IMR-90 (cell line): ENCODE measurements around the gene UBE2QL1. TPM values are rescaled to one million over a fixed set of nuclear protein-coding genes. Genes with fewer than 3 reads are reported as not detected.

Experiments used
- ATAC-seq: fragments of 200-7000 bp; cut with Tn5 transposase; 2 replicates; pipeline ENCODE4 v1.9.1; 2020; ENCODE audit warnings: low read depth, mild to moderate bottlenecking, moderate library complexity
- BruUV-seq: library from RNA; stranded (reverse); fragments of 400-500 nt; replicated peaks from 2 replicates; lab custom pipeline; 2021; lab: Mats Ljungman, UMichigan
- CTCF ChIA-PET: fragments of 300-600 bp; formaldehyde crosslinking; extraction: SDS; loops from one replicate; lab custom pipeline; 2021; ENCODE audit warnings: antibody characterized with exemption; lab: Yijun Ruan, JAX
- POLR2A ChIA-PET: fragments of 300-600 bp; sonication (Branson Sonifier 250); formaldehyde crosslinking; loops from one replicate; lab custom pipeline; 2022; ENCODE audit warnings: antibody characterized with exemption; ENCODE audit not compliant: unreplicated experiment; lab: Charles Lee
- DNase-seq: peaks from one replicate; pipeline ENCODE4 v3.0.0; 2013
- H2AFZ ChIP-seq: replicated peaks from 2 replicates; pipeline ENCODE3; 2013; ENCODE audit warnings: low read length, mild to moderate bottlenecking; ENCODE audit not compliant: poor library complexity
- H2AK5ac ChIP-seq: 2 replicates; pipeline ENCODE4 v1.6.1; 2013; ENCODE audit warnings: low read depth, low read length, inconsistent platforms
- H2AK9ac ChIP-seq: replicated peaks from 2 replicates; pipeline ENCODE3; 2013; ENCODE audit warnings: mild to moderate bottlenecking, low read depth, low read length, moderate library complexity; ENCODE audit not compliant: poor library complexity
- H2BK120ac ChIP-seq: 2 replicates; pipeline ENCODE4 v1.6.1; 2013; ENCODE audit warnings: low read depth, low read length, inconsistent platforms
- H2BK15ac ChIP-seq: 3 replicates; pipeline ENCODE4 v1.6.1; 2013; ENCODE audit warnings: low read depth, low read length, inconsistent platforms
- H2BK20ac ChIP-seq: 2 replicates; pipeline ENCODE4 v1.6.1; 2013; ENCODE audit warnings: low read depth, mild to moderate bottlenecking, inconsistent platforms, low read length, moderate library complexity
- H2BK5ac ChIP-seq: 2 replicates; pipeline ENCODE4 v1.6.1; 2013; ENCODE audit warnings: mild to moderate bottlenecking, low read depth, low read length, inconsistent platforms; ENCODE audit not compliant: poor library complexity, severe bottlenecking
- H3K14ac ChIP-seq: replicated peaks from 2 replicates; pipeline ENCODE4 v1.6.1; 2013; ENCODE audit warnings: low read depth, low read length, inconsistent platforms
- H3K18ac ChIP-seq: 2 replicates; pipeline ENCODE4 v1.6.1; 2013; ENCODE audit warnings: low read depth, low read length, control low read depth
- H3K23ac ChIP-seq: 2 replicates; pipeline ENCODE4 v1.6.1; 2013; ENCODE audit warnings: low read depth, low read length, inconsistent platforms
- H3K27ac ChIP-seq: 2 replicates; pipeline ENCODE4 v1.5.1; 2013; ENCODE audit warnings: mild to moderate bottlenecking, control low read depth, low read length; ENCODE audit not compliant: insufficient read depth
- H3K27me3 ChIP-seq: 2 replicates; pipeline ENCODE4 v1.6.1; 2013; ENCODE audit warnings: low read length; ENCODE audit not compliant: control insufficient read depth, insufficient read depth
- H3K36me3 ChIP-seq: 2 replicates; pipeline ENCODE4 v1.6.1; 2013; ENCODE audit warnings: low read length, mixed read lengths; ENCODE audit not compliant: control insufficient read depth, insufficient read depth
- H3K4ac ChIP-seq: 2 replicates; pipeline ENCODE4 v1.6.1; 2013; ENCODE audit warnings: low read depth, low read length, inconsistent platforms
- H3K4me1 ChIP-seq: 2 replicates; pipeline ENCODE4 v1.6.1; 2013; ENCODE audit warnings: low read length, mixed read lengths; ENCODE audit not compliant: control insufficient read depth, insufficient read depth
- H3K4me2 ChIP-seq: 2 replicates; pipeline ENCODE4 v1.6.1; 2013; ENCODE audit warnings: low read depth, mild to moderate bottlenecking, control low read depth, low read length, moderate library complexity
- H3K4me3 ChIP-seq: 2 replicates; pipeline ENCODE4 v1.5.1; 2013; ENCODE audit warnings: low read depth, mild to moderate bottlenecking, control low read depth, low read length, moderate library complexity; ENCODE audit not compliant: insufficient read depth
- H3K56ac ChIP-seq: 2 replicates; pipeline ENCODE4 v1.6.1; 2013; ENCODE audit warnings: low read length, inconsistent platforms; ENCODE audit not compliant: insufficient read depth; ENCODE audit errors: extremely low read depth
- H3K79me1 ChIP-seq, 2 experiments: 2 replicates each; pipeline ENCODE4 v1.6.1; 2013; ENCODE audit warnings: low read length in 2 of 2, inconsistent platforms in 1 of 2, low read depth in 1 of 2
- H3K9ac ChIP-seq: 2 replicates; pipeline ENCODE4 v1.6.1; 2013; ENCODE audit warnings: low read depth, low read length, control low read depth
- H3K9me1 ChIP-seq: 2 replicates; pipeline ENCODE4 v1.6.1; 2013; ENCODE audit warnings: low read length, inconsistent platforms; ENCODE audit not compliant: insufficient read depth
- H3K9me3 ChIP-seq: 2 replicates; pipeline ENCODE4 v1.6.1; 2013; ENCODE audit warnings: low read length; ENCODE audit not compliant: control insufficient read depth, insufficient read depth
- H4K20me1 ChIP-seq: 2 replicates; pipeline ENCODE4 v1.6.1; 2013; ENCODE audit warnings: low read length, inconsistent platforms; ENCODE audit not compliant: insufficient read depth
- H4K5ac ChIP-seq: 2 replicates; pipeline ENCODE4 v1.6.1; 2013; ENCODE audit warnings: mild to moderate bottlenecking, low read depth, low read length, control low read depth
- H4K8ac ChIP-seq, 2 experiments: 2 replicates each; pipeline ENCODE4 v1.6.1; 2013; ENCODE audit warnings: low read depth in 2 of 2, low read length in 2 of 2, control low read depth in 1 of 2, inconsistent platforms in 1 of 2
- H4K91ac ChIP-seq: 2 replicates; pipeline ENCODE4 v1.6.1; 2013; ENCODE audit warnings: low read depth, low read length, inconsistent platforms; ENCODE audit not compliant: insufficient read depth
- CEBPB ChIP-seq: IDR thresholded peaks from 2 replicates; pipeline ENCODE4 v1.6.1; 2012; ENCODE audit warnings: low read depth, low read length, improper control_type of control experiment
- MAFK ChIP-seq: IDR thresholded peaks from 2 replicates; pipeline ENCODE4 v1.6.1; 2012; ENCODE audit warnings: low read depth, low read length, improper control_type of control experiment
- RFX5 ChIP-seq: IDR thresholded peaks from 2 replicates; pipeline ENCODE4 v1.8.0; 2012; ENCODE audit warnings: low read depth, mild to moderate bottlenecking, low read length, moderate library complexity
- WGBS, 2 experiments: methylation state at CpG; one replicate each; pipeline versions ENCODE4 v1.1.5 to v1.1.7; 2013; ENCODE audit warnings: missing lambda C conversion rate in 2 of 2; ENCODE audit not compliant: insufficient read length in 1 of 2; ENCODE audit errors: extremely low coverage in 2 of 2; 5-methylcytosine and 5-hydroxymethylcytosine counted together
- dilution Hi-C: fragments of 300-500 bp; cut with HindIII; formaldehyde crosslinking; loops from one replicate; pipeline ENCODE4 v1.14.3; 2018; ENCODE audit warnings: low sequenced_read_pairs; ENCODE audit not compliant: unreplicated experiment
- in situ Hi-C: fragments of 300-500 bp; cut with MboI; formaldehyde crosslinking; loops from 3 replicates; pipeline ENCODE4 v1.14.3; 2019; ENCODE audit warnings: low sequenced_read_pairs, inconsistent platforms, mixed read lengths
- intact Hi-C: fragments of 100-400 bp; cut with micrococcal nuclease; formaldehyde crosslinking; loops from 2 replicates; pipeline ENCODE4 v1.10.0; 2022
- polyA plus RNA-seq, 3 experiments: library from polyadenylated mRNA; depleted of rRNA; stranded (reverse); fragments of >200 nt; gene quantifications; 2 replicates each; pipeline ENCODE4 v1.2.3, GENCODE V29; 2012; ENCODE audit warnings: low replicate concordance in 1 of 3
- total RNA-seq: library from RNA; depleted of rRNA; stranded (reverse); fragments of >200 nt; gene quantifications from 2 replicates; pipeline ENCODE4 v1.2.3, GENCODE V29; 2012

UBE2QL1 gene
- total and polyA plus RNA-seq, 2 of the 4 experiments (the other 2 are of a cell fraction) = not detected

GRCh38 chr5:6408260-6408596, 40.4 kb upstream of the UBE2QL1 start:
- dilution Hi-C loops = no loop called here

More at GRCh38 chr5:6408260-6408596, 40.4 kb upstream of the UBE2QL1 start:
- no peak overlapping the region for H3K9ac ChIP-seq
- H3K27me3 ChIP-seq = peaks cover 2% of the 10 kb centered on the region
- no peak overlapping the region for H3K4me3 ChIP-seq
- POLR2A ChIA-PET = no interaction called here
- in situ Hi-C loops = no loop called here
- no peak overlapping the region for H2AK5ac ChIP-seq
- ATAC-seq = no peak
- H3K4me2 ChIP-seq = no peak overlapping the region
- H2BK20ac ChIP-seq = no peak overlapping the region
- no peaks in the 10 kb centered on the region for H3K4me1 ChIP-seq
- H3K4ac ChIP-seq = no peak overlapping the region
- TF ChIP-seq RFX5 = no peak
- TF ChIP-seq MAFK = no peak
- TF ChIP-seq CEBPB = no peak
- no peak overlapping the region for H3K27ac ChIP-seq
- no peak overlapping the region for H2BK15ac ChIP-seq
- H3K23ac ChIP-seq = no peak overlapping the region
- no peak overlapping the region for H4K5ac ChIP-seq
- H2AK9ac ChIP-seq = no peak overlapping the region
- H4K8ac ChIP-seq = no peak overlapping the region
- no peak overlapping the region for H4K91ac ChIP-seq
- H3K14ac ChIP-seq = no peak overlapping the region
- H3K79me1 ChIP-seq = no peaks in the 10 kb centered on the region
- H3K18ac ChIP-seq = no peak overlapping the region
- WGBS, 2 experiments = no CpG with 5 or more reads among the region's 5 CpGs
- BruUV-seq = no TSS peak
- H3K56ac ChIP-seq = no peak overlapping the region
- H2BK120ac ChIP-seq = no peak overlapping the region
- no peaks in the 10 kb centered on the region for H3K36me3 ChIP-seq
- H4K20me1 ChIP-seq = no peaks in the 10 kb centered on the region
- no peaks in the 10 kb centered on the region for H3K9me1 ChIP-seq
- CTCF ChIA-PET = no interaction called here
- no peak overlapping the region for H2AFZ ChIP-seq
- DNase-seq = no peak
- no peaks in the 10 kb centered on the region for H3K9me3 ChIP-seq
- no peak overlapping the region for H2BK5ac ChIP-seq
- intact Hi-C loops = no loop called here
